Endothelial cell of umbilical vein (primary cell): ENCODE measurements around the gene MEOX2. TPM values are rescaled to one million over a fixed set of nuclear protein-coding genes. Genes with fewer than 3 reads are reported as not detected.

ENCODE experiments used
- BruUV-seq: library from RNA; stranded (reverse); fragments of 400-500 nt; replicated peaks from 2 replicates; lab custom pipeline; 2021; lab: Mats Ljungman, UMichigan
- CTCF ChIA-PET: fragments of 300-600, 350-600 bp; sonication (Branson Sonifier 250); formaldehyde crosslinking; loops from one replicate; lab custom pipeline; 2021; ENCODE audit warnings: antibody characterized with exemption, inconsistent platforms; lab: Charles Lee
- POLR2A ChIA-PET: fragments of 300-600, 350-600 bp; sonication (Branson Sonifier 250); formaldehyde crosslinking; loops from one replicate; lab custom pipeline; 2021; ENCODE audit warnings: antibody characterized with exemption, inconsistent platforms; lab: Charles Lee
- DNase-seq: peaks from one replicate; pipeline ENCODE4 v3.0.0-alpha.2; 2011; ENCODE audit warnings: low read depth, low spot score
- FAIRE-seq: peaks from 2 replicates; lab custom pipeline; 2011; peaks lifted over from hg19 to GRCh38; lab: Jason Lieb, UNC
- H2AFZ ChIP-seq: 2 replicates; pipeline ENCODE4 v1.6.0; 2012; ENCODE audit warnings: low read depth, low read length, control low read depth, inconsistent platforms
- H3K27ac ChIP-seq: 2 replicates; pipeline ENCODE4 v1.5.1; 2011; ENCODE audit warnings: low read depth, mild to moderate bottlenecking, control low read depth, low read length, moderate library complexity; ENCODE audit not compliant: insufficient read depth
- H3K27me3 ChIP-seq, 2 experiments: 2 replicates each; pipeline versions ENCODE4 v1.6.0 to v1.6.1; 2011; ENCODE audit warnings: low read length in 2 of 2, mixed read lengths in 1 of 2; ENCODE audit not compliant: control insufficient read depth in 2 of 2, insufficient read depth in 2 of 2
- H3K36me3 ChIP-seq, 2 experiments: 2 replicates in 1 of 2; 3 replicates in 1 of 2; pipeline ENCODE4 v1.5.1; 2011; ENCODE audit warnings: low read length in 2 of 2, mild to moderate bottlenecking in 1 of 2, moderate library complexity in 1 of 2; ENCODE audit not compliant: control insufficient read depth in 2 of 2, insufficient read depth in 2 of 2; ENCODE audit errors: extremely low read depth in 1 of 2
- H3K4me1 ChIP-seq: 3 replicates; pipeline ENCODE4 v1.5.1; 2011; ENCODE audit warnings: mild to moderate bottlenecking, low read length; ENCODE audit not compliant: control insufficient read depth, insufficient read depth; ENCODE audit errors: extremely low read depth
- H3K4me2 ChIP-seq: 2 replicates; pipeline ENCODE4 v1.6.1; 2011; ENCODE audit warnings: low read length, control low read depth, mixed read lengths; ENCODE audit not compliant: insufficient read depth
- H3K4me3 ChIP-seq, 3 experiments: fragments of 200-600 bp in 1 of 3; sonication (generic), shearing (Covaris generic) in 1 of 3; replicated peaks in 1 of 3; 2 replicates each; pipeline ENCODE4 v1.5.1; 2011 to 2016; ENCODE audit warnings: control low read depth in 3 of 3, low read length in 3 of 3, mild to moderate bottlenecking in 2 of 3, inconsistent platforms in 1 of 3, low read depth in 1 of 3, moderate library complexity in 1 of 3; ENCODE audit not compliant: insufficient read depth in 1 of 3
- H3K79me2 ChIP-seq: 2 replicates; pipeline ENCODE4 v1.6.0; 2012; ENCODE audit warnings: low read length, inconsistent platforms; ENCODE audit not compliant: control insufficient read depth, insufficient read depth
- H3K9ac ChIP-seq: replicated peaks from 2 replicates; pipeline ENCODE3; 2011; ENCODE audit warnings: low read length, control low read depth; ENCODE audit not compliant: insufficient read depth; ENCODE audit errors: extremely low read depth
- H3K9me1 ChIP-seq: replicated peaks from 3 replicates; pipeline ENCODE4 v1.6.0; 2011; ENCODE audit warnings: mild to moderate bottlenecking, low read length; ENCODE audit not compliant: control insufficient read depth, insufficient read depth; ENCODE audit errors: extremely low read depth
- H3K9me3 ChIP-seq: replicated peaks from 2 replicates; pipeline ENCODE4 v1.5.1; 2012; ENCODE audit warnings: low read length, inconsistent platforms; ENCODE audit not compliant: control insufficient read depth, insufficient read depth
- H4K20me1 ChIP-seq: replicated peaks from 2 replicates; pipeline ENCODE3; 2011; ENCODE audit warnings: mild to moderate bottlenecking, low read length; ENCODE audit not compliant: control insufficient read depth, insufficient read depth; ENCODE audit errors: extremely low read depth
- CTCF ChIP-seq, 2 donors: IDR thresholded peaks; 1 replicate in 1 of 2; 2 replicates in 1 of 2; pipeline ENCODE4 v1.5.1; 2011; ENCODE audit warnings: low read length in 2 of 2, mild to moderate bottlenecking in 2 of 2, moderate library complexity in 2 of 2, control low read depth in 1 of 2, inconsistent platforms in 1 of 2, low read depth in 1 of 2; ENCODE audit not compliant: insufficient read depth in 1 of 2; ENCODE audit errors: extremely low read depth in 1 of 2
- EZH2 ChIP-seq: IDR thresholded peaks from 2 replicates; pipeline ENCODE4 v1.6.1; 2012; ENCODE audit warnings: borderline replicate concordance, low read depth, mild to moderate bottlenecking, moderate library complexity, low read length, inconsistent platforms; ENCODE audit not compliant: severe bottlenecking
- FOS ChIP-seq: IDR thresholded peaks from 2 replicates; pipeline ENCODE4 v1.6.1; 2011; ENCODE audit warnings: mild to moderate bottlenecking, low read length, moderate library complexity, borderline replicate concordance; ENCODE audit not compliant: insufficient read depth
- GATA2 ChIP-seq: IDR thresholded peaks from 2 replicates; pipeline ENCODE4 v1.7.0; 2011; ENCODE audit warnings: low read depth, mild to moderate bottlenecking, moderate library complexity, mixed read lengths, low read length; ENCODE audit not compliant: insufficient read length, insufficient read depth
- JUN ChIP-seq: IDR thresholded peaks from 2 replicates; pipeline ENCODE4 v1.6.1; 2011; ENCODE audit warnings: borderline replicate concordance, low read depth; ENCODE audit not compliant: insufficient read length, insufficient read depth
- MAX ChIP-seq: IDR thresholded peaks from 2 replicates; pipeline ENCODE4 v1.6.1; 2011; ENCODE audit not compliant: insufficient read depth, insufficient read length
- MYC ChIP-seq: IDR thresholded peaks from one replicate; pipeline ENCODE4 v1.6.1; 2011; ENCODE audit warnings: mild to moderate bottlenecking, low read depth, low read length
- POLR2A ChIP-seq: IDR thresholded peaks from 2 replicates; pipeline ENCODE4 v1.6.1; 2012; ENCODE audit warnings: low read depth, mild to moderate bottlenecking, control low read depth, low read length
- POLR2AphosphoS5 ChIP-seq: IDR thresholded peaks from 2 replicates; pipeline ENCODE4 v1.6.1; 2012; ENCODE audit warnings: low read depth, mild to moderate bottlenecking, control low read depth, low read length, moderate library complexity; ENCODE audit not compliant: insufficient read depth
- dilution Hi-C: fragments of 300-500 bp; cut with MboI; formaldehyde crosslinking; loops from one replicate; pipeline ENCODE4 v1.15.0; 2019; ENCODE audit warnings: low sequenced_read_pairs; ENCODE audit not compliant: extremely low pct_ligation_motif_present
- intact Hi-C: fragments of 100-400 bp; cut with micrococcal nuclease; formaldehyde crosslinking; loops from one replicate; pipeline ENCODE4 v1.10.0; 2022
- polyA plus RNA-seq, 4 experiments: library from polyadenylated mRNA; depleted of rRNA in 3 of 4; stranded (reverse) in 3 of 4; unstranded in 1 of 4; fragments of >200 nt; gene quantifications; 2 replicates each; pipeline versions ENCODE4 v1.2.1 to v1.2.3, GENCODE V29; 2011 to 2012; ENCODE audit warnings: missing spikeins in 1 of 4
- total RNA-seq: library from RNA; stranded (reverse); gene quantifications from 2 replicates; pipeline ENCODE4 v1.2.3, GENCODE V29; 2021

Gene MEOX2
- total and polyA plus RNA-seq, 2 donors (not counting 3 experiments of a cell fraction or from before 2014, with no cell fraction given): 11.6 to 45.1 TPM

- intact Hi-C loops: no loop called here
- no TSS peak for BruUV-seq
- Histone ChIP-seq H3K9me3 (peaks cover 3% of the 10 kb centered on the region), H3K9me1 (no peaks in the 10 kb centered on the region), H4K20me1 (no peaks in the 10 kb centered on the region), H3K4me3 (no peak overlapping the region), H3K9ac (no peak overlapping the region), H2AFZ (no peak overlapping the region), H3K36me3 (no peaks in the 10 kb centered on the region), H3K27me3 (no peaks in the 10 kb centered on the region), H3K79me2 (no peaks in the 10 kb centered on the region), H3K27ac (no peak overlapping the region), H3K4me2 (no peak overlapping the region), H3K4me1 (no peaks in the 10 kb centered on the region)
- no peak for FAIRE-seq
- TF ChIP-seq POLR2A: no peak
- no peak for TF ChIP-seq JUN
- TF ChIP-seq GATA2: no peak
- no peak for TF ChIP-seq CTCF (IDR thresholded peaks at IDR 0.05; ENCODE audit: extremely low read depth in 1 of 2, insufficient read depth in 1 of 2, low read depth in 1 of 2, low read length in 2 of 2)
- no peak for TF ChIP-seq EZH2
- no peak for TF ChIP-seq MYC
- no peak for TF ChIP-seq MAX
- no peak for TF ChIP-seq FOS
- no peak for TF ChIP-seq POLR2AphosphoS5
- ChIA-PET CTCF (no interaction called here), POLR2A (no interaction called here)
- no peak for DNase-seq
- dilution Hi-C loops: no loop called here
Observed at GRCh38 chr7:15586266-15586665, 100.2 kb downstream of the MEOX2 start.
